Fibroblast of lung (primary cell): ENCODE data around the gene SLC23A2. TPM values are rescaled to one million over a fixed set of nuclear protein-coding genes. Genes with fewer than 3 reads are reported as not detected.
A peak's percentile ranks its signal among the peaks of the same experiment; 100 is the strongest.

ENCODE experiments used
- DNase-seq, 2 donors: peaks; one replicate each; pipeline versions ENCODE4 v3.0.0 to v3.0.0-alpha.2; 2010; ENCODE audit warnings: low read depth in 2 of 2
- H2AFZ ChIP-seq: 2 replicates; pipeline ENCODE4 v1.5.1; 2012; ENCODE audit warnings: low read length, control low read depth, inconsistent platforms
- H3K27ac ChIP-seq: 2 replicates; pipeline ENCODE4 v1.5.1; 2011; ENCODE audit warnings: low read length, control low read depth; ENCODE audit not compliant: insufficient read depth
- H3K27me3 ChIP-seq: 2 replicates; pipeline ENCODE4 v1.5.1; 2011; ENCODE audit warnings: mild to moderate bottlenecking, low read length; ENCODE audit not compliant: control insufficient read depth, insufficient read depth
- H3K36me3 ChIP-seq: 2 replicates; pipeline ENCODE4 v1.5.1; 2011; ENCODE audit warnings: low read length; ENCODE audit not compliant: control insufficient read depth, insufficient read depth
- H3K4me1 ChIP-seq: 2 replicates; pipeline ENCODE4 v1.5.1; 2011; ENCODE audit warnings: low read length; ENCODE audit not compliant: control insufficient read depth, insufficient read depth; ENCODE audit errors: extremely low read depth
- H3K4me2 ChIP-seq: 2 replicates; pipeline ENCODE4 v1.5.1; 2011; ENCODE audit warnings: low read length, control low read depth; ENCODE audit not compliant: insufficient read depth; ENCODE audit errors: extremely low read depth
- H3K4me3 ChIP-seq, 4 experiments: fragments of 200-600 bp in 1 of 4; sonication (generic) in 1 of 4; replicated peaks in 1 of 4; 2 replicates each; pipeline ENCODE4 v1.5.1; 2011 to 2016; ENCODE audit warnings: low read length in 4 of 4, low read depth in 3 of 4, mild to moderate bottlenecking in 3 of 4, control low read depth in 2 of 4, inconsistent platforms in 1 of 4, mixed read lengths in 1 of 4; ENCODE audit not compliant: insufficient read depth in 1 of 4; ENCODE audit errors: control extremely low read depth in 1 of 4
- H3K79me2 ChIP-seq: 2 replicates; pipeline ENCODE4 v1.5.1; 2012; ENCODE audit warnings: mild to moderate bottlenecking, low read length, inconsistent platforms; ENCODE audit not compliant: control insufficient read depth, insufficient read depth
- H3K9ac ChIP-seq: 2 replicates; pipeline ENCODE4 v1.5.1; 2011; ENCODE audit warnings: mild to moderate bottlenecking, low read length, control low read depth; ENCODE audit not compliant: insufficient read depth
- H3K9me3 ChIP-seq: 2 replicates; pipeline ENCODE4 v1.5.1; 2012; ENCODE audit warnings: low read depth, low read length; ENCODE audit not compliant: control insufficient read depth, insufficient read depth
- H4K20me1 ChIP-seq: 2 replicates; pipeline ENCODE4 v1.5.1; 2011; ENCODE audit warnings: low read length; ENCODE audit not compliant: control insufficient read depth, insufficient read depth; ENCODE audit errors: extremely low read depth
- EZH2 ChIP-seq: IDR thresholded peaks from 2 replicates; pipeline ENCODE4 v1.5.1; 2012; ENCODE audit warnings: low read length, control low read depth, mild to moderate bottlenecking; ENCODE audit errors: missing control alignments
- polyA plus RNA-seq, 2 donors: library from polyadenylated mRNA; depleted of rRNA in 1 of 2; stranded (reverse) in 1 of 2; unstranded in 1 of 2; fragments of >200 nt; gene quantifications; 2 replicates each; pipeline ENCODE4 v1.2.1, GENCODE V29; 2011 to 2012; ENCODE audit warnings: missing spikeins in 1 of 2
- total RNA-seq: library from RNA; depleted of rRNA; stranded (reverse); fragments of >200 nt; gene quantifications from 2 replicates; pipeline ENCODE4 v1.2.1, GENCODE V29; 2014
- TF ChIP-seq, protein P1 (sequence below), 2 donors: IDR thresholded peaks in 1 of 2; conservative IDR thresholded peaks in 1 of 2; 1 replicate in 1 of 2; 2 replicates in 1 of 2; pipeline ENCODE4 v1.5.1; 2011 to 2012; ENCODE audit warnings: low read length in 2 of 2, control low read depth in 1 of 2, inconsistent platforms in 1 of 2, low read depth in 1 of 2, mild to moderate bottlenecking in 1 of 2

Gene SLC23A2
- total and polyA plus RNA-seq, 2 donors (not counting 1 experiment from before 2014, with no cell fraction given) = 12.1 to 17.5 TPM

DNA sequence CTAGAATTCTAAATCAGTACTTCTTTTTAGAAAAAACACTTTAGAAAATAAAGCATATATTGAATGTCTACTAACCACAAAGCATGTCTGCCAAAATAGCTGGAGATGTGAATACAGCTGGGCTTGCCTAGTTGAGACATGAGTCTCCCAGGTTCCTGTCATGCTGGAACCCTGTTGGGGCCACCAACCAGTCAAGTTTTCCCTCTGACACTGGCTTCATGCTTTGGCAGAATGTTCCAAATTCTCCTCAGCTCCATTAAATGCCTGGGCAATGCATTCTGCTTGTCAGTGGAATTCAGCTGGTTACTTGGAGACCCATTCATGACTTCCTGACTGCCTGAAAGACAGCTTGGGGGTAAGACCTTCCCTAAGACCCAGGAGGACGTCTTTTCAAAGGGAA lies 192.4 kb downstream of the SLC23A2 start:
- no peak overlapping the region for H2AFZ ChIP-seq
- H3K9ac ChIP-seq = no peak overlapping the region
- no peaks in the 10 kb centered on the region for H3K9me3 ChIP-seq
- no peaks in the 10 kb centered on the region for H3K36me3 ChIP-seq
- H3K79me2 ChIP-seq = no peaks in the 10 kb centered on the region
- no peak overlapping the region for H3K4me2 ChIP-seq
- peak; percentile 3 to 51 for DNase-seq
- H3K27ac ChIP-seq = no peak overlapping the region
- H3K4me1 ChIP-seq = no peaks in the 10 kb centered on the region
- no peaks in the 10 kb centered on the region for H4K20me1 ChIP-seq
- TF ChIP-seq, protein P1, sequence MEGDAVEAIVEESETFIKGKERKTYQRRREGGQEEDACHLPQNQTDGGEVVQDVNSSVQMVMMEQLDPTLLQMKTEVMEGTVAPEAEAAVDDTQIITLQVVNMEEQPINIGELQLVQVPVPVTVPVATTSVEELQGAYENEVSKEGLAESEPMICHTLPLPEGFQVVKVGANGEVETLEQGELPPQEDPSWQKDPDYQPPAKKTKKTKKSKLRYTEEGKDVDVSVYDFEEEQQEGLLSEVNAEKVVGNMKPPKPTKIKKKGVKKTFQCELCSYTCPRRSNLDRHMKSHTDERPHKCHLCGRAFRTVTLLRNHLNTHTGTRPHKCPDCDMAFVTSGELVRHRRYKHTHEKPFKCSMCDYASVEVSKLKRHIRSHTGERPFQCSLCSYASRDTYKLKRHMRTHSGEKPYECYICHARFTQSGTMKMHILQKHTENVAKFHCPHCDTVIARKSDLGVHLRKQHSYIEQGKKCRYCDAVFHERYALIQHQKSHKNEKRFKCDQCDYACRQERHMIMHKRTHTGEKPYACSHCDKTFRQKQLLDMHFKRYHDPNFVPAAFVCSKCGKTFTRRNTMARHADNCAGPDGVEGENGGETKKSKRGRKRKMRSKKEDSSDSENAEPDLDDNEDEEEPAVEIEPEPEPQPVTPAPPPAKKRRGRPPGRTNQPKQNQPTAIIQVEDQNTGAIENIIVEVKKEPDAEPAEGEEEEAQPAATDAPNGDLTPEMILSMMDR (conservative IDR thresholded peaks at IDR 0.05 in 1 of 2, IDR thresholded peaks at IDR 0.05 in 1 of 2; ENCODE audit: low read depth in 1 of 2, low read length in 2 of 2) = no peak
- no peak for TF ChIP-seq EZH2
- peaks cover 2% of the 10 kb centered on the region for H3K27me3 ChIP-seq
- no peak overlapping the region for H3K4me3 ChIP-seq

GRCh38 chr20:4805663-4806449 lies 195.5 kb downstream of the SLC23A2 start:
- DNase-seq = no peak
- Histone ChIP-seq H3K36me3 (no peaks in the 10 kb centered on the region), H3K4me2 (no peak overlapping the region)

DNA sequence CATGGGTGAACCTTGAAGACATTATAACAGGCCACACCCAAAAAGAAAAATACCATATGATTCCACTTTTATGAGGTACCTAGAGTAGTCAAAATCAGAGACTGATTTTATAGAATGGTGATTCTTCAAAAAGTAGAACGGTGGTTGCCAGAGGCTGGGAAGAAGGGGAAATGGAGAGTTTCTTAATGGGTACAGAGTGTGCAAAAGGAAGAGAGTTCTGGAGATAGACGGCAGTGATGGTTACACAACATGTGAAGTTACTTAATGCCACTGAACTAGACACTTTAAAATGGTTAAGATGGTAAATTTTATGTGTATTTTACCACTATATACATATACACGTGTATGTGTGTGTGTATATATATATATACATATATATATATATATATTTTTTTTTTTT lies 198.8 kb downstream of the SLC23A2 start:
- no peak for TF ChIP-seq EZH2
- TF ChIP-seq, protein P1 (conservative IDR thresholded peaks at IDR 0.05 in 1 of 2, IDR thresholded peaks at IDR 0.05 in 1 of 2; ENCODE audit: low read depth in 1 of 2, low read length in 2 of 2) = no peak
- H3K27me3 ChIP-seq = no peaks in the 10 kb centered on the region
- H3K9ac ChIP-seq = no peak overlapping the region
- no peak overlapping the region for H3K27ac ChIP-seq
- no peaks in the 10 kb centered on the region for H3K9me3 ChIP-seq
- no peaks in the 10 kb centered on the region for H3K79me2 ChIP-seq
- H3K36me3 ChIP-seq = no peaks in the 10 kb centered on the region
- no peak overlapping the region for H2AFZ ChIP-seq
- H3K4me2 ChIP-seq = no peak overlapping the region
- H3K4me1 ChIP-seq = no peaks in the 10 kb centered on the region
- no peaks in the 10 kb centered on the region for H4K20me1 ChIP-seq
- no peak for DNase-seq
- no peak overlapping the region for H3K4me3 ChIP-seq

More at GRCh38 chr20:4805663-4806449, 195.5 kb downstream of the SLC23A2 start:
- Histone ChIP-seq H3K9ac (no peak overlapping the region), H3K27ac (no peak overlapping the region), H4K20me1 (no peaks in the 10 kb centered on the region), H2AFZ (no peak overlapping the region), H3K4me3 (no peak overlapping the region), H3K79me2 (no peaks in the 10 kb centered on the region), H3K9me3 (no peaks in the 10 kb centered on the region), H3K4me1 (no peaks in the 10 kb centered on the region), H3K27me3 (peaks cover 2% of the 10 kb centered on the region)
- TF ChIP-seq EZH2 = no peak
- TF ChIP-seq, protein P1 (conservative IDR thresholded peaks at IDR 0.05 in 1 of 2, IDR thresholded peaks at IDR 0.05 in 1 of 2; ENCODE audit: low read depth in 1 of 2, low read length in 2 of 2) = no peak

Other genes starting within 250 kb of the SLC23A2 start
- 3.6 and 8.6 TPM in 2 replicates for gene RASSF2, start 177.9 kb downstream of the SLC23A2 start, total RNA-seq
- gene RASSF2, start 177.9 kb downstream of the SLC23A2 start, polyA plus RNA-seq = 3.6 and 19.2 TPM in 2 replicates
- 75.8 and 106 TPM in 2 replicates for gene TMEM230, start 111.6 kb upstream of the SLC23A2 start, total RNA-seq
- 198 and 205 TPM in 2 replicates for gene TMEM230, start 111.6 kb upstream of the SLC23A2 start, polyA plus RNA-seq
- 75.6 and 81.4 TPM in 2 replicates for gene PCNA, start 118.4 kb upstream of the SLC23A2 start, total RNA-seq
- gene PCNA, start 118.4 kb upstream of the SLC23A2 start, polyA plus RNA-seq = 144 and 313 TPM in 2 replicates
- gene CDS2, start 125.5 kb upstream of the SLC23A2 start, total RNA-seq = 22.1 and 32.7 TPM in 2 replicates
- 42.0 and 59.7 TPM in 2 replicates for gene CDS2, start 125.5 kb upstream of the SLC23A2 start, polyA plus RNA-seq